Left lobe of liver (tissue), 2 donors: ENCODE measurements around the gene APOBEC3B. TPM values are rescaled to one million over a fixed set of nuclear protein-coding genes. Genes with fewer than 3 reads are reported as not detected.
A peak's percentile ranks its signal among the peaks of the same experiment; 100 is the strongest.
"Not testable (repeated sequence)": the region's sequence is repeated elsewhere in the genome, so short reads cannot be mapped to it uniquely, and the experiment has no call there.

Source experiments
- ATAC-seq: fragments of 200-7000 bp; cut with Tn5 transposase; one replicate; pipeline ENCODE4 v1.9.1; 2020; ENCODE audit warnings: mild to moderate bottlenecking, moderate library complexity
- DNase-seq: peaks from one replicate; pipeline ENCODE4 v3.0.0-alpha.2; 2020; ENCODE audit warnings: low spot score
- total RNA-seq: library from RNA; stranded (reverse); gene quantifications from one replicate; pipeline ENCODE4 v1.2.1, GENCODE V29; 2021
- donor health status: DM: no; HTN: no; CAD: no; lungs with moderate emphysema.
- donor health status: DM: no; HTN: yes; CAD: no.

APOBEC3B gene
- total RNA-seq, 1 donor from 2014 or later, result 0.93 TPM

DNA sequence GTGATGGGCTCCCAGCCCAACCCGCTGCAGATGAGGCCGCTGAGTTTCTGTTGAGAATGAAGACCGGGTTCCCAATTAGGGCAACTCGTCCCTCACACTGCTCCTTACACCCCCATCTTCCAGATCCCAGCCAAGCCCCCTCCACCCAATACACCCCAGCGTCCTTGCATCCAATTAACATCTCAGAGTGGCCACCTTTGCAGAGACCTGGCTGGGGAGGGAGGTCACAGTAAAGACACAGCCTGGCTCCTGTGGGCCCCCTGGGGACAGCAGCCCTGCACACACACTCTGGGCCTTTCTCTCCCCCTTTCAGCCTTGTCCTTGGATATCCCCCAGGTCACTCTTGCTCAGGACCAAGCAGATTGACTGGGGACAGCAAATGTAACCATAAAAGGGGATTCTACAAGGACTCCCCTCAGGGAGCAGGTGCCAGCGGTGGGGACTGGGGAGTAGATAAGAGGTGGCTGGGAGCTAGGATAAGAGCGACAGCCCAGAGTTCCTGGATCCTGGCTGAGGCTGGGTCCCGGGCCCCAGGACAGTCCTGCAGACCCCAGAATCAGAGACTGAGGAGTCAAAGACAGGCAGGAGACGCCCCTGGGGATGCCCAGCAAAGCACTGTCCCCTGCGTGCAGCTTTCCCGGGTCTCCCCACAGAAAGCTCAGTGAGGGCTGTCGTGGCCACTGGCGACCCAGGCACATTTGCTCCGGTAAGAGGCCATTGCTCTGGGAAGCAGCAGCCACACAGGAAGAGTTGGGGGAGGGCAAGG is 16.4 kb upstream of the APOBEC3B start:
- ATAC-seq (no peak), DNase-seq (no peak)

- DNase-seq, result no peak
- ATAC-seq, result no peak
Observed at GRCh38 chr22:38966380-38966702, 15.8 kb upstream of the APOBEC3B start.

- ATAC-seq, result no peak
Observed at GRCh38 chr22:38966942-38967341, 15.2 kb upstream of the APOBEC3B start.

GRCh38 chr22:38967451-38968450 is 14.4 kb upstream of the APOBEC3B start:
- DNase-seq (no peak), ATAC-seq (peak; percentile 23)

More at GRCh38 chr22:38966942-38967341, 15.2 kb upstream of the APOBEC3B start:
- no peak for DNase-seq

- ATAC-seq (no peak), DNase-seq (no peak)
Observed at GRCh38 chr22:38968801-38969200, 13.3 kb upstream of the APOBEC3B start.

- ATAC-seq, result no peak
- no peak for DNase-seq
Observed at GRCh38 chr22:38970551-38970950, 11.6 kb upstream of the APOBEC3B start.

- ATAC-seq (no peak), DNase-seq (no peak)
Observed at GRCh38 chr22:38971202-38971601, 10.9 kb upstream of the APOBEC3B start.

DNA sequence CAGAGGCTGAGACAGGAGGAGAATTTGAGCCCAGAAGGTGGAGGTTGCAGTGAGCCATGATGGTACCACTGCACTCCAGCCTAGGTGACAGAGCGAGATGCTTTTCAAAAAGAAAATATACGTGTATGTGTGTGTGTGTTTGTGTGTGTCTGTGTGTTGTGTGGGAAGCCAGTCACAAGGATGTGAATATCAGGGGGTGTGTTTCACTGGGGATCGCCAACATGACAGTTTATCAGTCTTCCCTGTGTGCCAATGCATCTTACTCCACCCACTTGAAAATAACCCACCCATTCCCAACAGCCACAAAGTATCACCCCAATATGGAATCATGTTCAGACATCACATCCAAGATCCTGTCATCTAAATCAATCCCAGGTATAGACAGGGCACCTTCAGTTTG is 10.4 kb upstream of the APOBEC3B start:
- no peak for DNase-seq
- ATAC-seq, result no peak

GRCh38 chr22:38972558-38972957 is 9.6 kb upstream of the APOBEC3B start:
- DNase-seq (no peak), ATAC-seq (no peak)

GRCh38 chr22:38973289-38974169 is 8.6 kb upstream of the APOBEC3B start:
- DNase-seq (no peak), ATAC-seq (peak; percentile 85)

DNA sequence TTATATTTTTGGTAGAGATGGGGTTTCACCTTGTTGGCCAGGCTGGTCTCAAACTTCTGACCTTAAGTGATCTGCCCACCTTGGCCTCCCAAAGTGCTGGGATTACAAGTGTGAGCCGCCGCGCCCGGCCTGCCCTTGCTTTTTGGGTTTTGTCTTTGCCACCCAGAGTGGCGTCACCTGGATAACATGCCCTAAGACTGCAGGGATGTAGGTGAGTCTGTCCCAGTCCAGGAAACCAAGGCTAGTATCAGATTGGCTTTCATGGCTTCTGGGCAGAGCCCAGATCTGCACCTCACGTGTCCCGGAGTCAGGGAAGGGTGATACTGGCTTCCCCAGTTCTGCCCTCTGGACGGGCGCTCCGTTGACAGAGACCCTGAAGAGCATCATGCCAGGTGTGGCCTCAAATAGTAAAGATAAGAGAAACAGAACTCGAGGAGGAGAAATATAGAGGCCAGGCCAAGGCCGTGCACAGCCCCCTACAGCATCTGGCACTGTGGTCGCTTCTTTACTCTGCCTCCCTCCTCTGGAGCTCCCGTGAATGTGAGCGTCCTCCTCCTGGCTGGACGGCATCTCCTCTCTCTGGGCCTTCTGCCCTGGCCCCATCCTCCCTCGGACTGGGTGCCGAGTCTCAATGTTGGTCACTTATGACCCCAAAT is 7.8 kb upstream of the APOBEC3B start:
- ATAC-seq (no peak), DNase-seq (no peak)

DNA sequence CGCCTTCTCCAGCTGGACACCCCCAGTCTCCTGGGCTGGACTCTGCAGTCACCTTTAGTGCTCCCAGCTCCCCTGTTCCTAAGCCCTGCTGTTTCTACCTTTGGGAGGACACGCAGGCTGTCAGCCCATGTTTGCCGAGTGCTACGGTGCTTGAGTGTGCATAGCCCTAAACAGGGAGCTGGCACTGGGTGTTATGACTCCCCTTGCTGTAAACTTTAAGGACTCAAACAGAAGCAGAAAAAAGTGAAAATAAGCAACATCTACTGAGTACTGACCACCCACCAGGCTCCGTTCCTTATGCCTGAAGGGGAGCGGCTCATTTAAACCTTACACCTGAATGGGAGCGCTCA is 7.3 kb upstream of the APOBEC3B start:
- DNase-seq (no peak), ATAC-seq (no peak)

DNA sequence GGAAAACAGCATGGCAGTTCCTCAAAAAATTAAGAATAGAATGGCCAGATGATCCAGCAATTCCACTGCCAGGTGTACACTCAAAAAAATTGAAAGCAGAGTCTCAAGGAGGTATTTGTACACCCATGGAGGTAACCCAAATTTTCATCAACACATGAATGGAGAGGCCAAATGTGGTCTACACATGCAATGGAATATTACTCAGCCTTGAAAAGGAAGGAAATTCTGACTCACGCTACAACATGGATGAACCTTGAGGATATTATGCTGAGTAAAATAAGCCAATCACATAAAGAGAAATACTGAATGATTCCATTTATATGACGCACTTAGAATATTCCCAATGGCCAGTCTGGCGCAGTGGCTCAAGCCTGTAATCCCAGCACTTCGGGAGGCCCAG is 4.9 kb upstream of the APOBEC3B start:
- ATAC-seq, DNase-seq: not testable (repeated sequence)

DNA sequence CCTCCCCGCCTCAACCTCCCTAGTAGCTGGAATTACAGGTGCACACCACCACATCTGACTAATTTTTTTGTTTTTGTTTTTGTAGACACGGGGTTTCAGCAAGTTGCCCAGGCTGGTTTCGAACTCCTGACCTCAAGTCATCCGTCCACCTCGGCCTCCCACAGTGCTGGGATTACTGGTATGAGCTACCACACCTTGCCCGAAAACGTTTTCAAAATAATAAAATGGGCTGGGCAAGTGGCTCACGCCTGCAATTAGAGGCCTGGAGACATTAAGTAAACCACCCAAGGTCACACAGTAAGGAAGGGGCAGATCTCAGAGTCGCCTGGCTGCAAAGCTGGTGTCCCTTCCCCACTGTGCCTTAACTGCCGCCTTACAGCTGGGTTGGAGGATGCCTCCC is 1.6 kb upstream of the APOBEC3B start:
- ATAC-seq, result not testable (repeated sequence)

GRCh38 chr22:38981005-38981991 is 849 bp upstream of the APOBEC3B start:
- DNase-seq (no peak), ATAC-seq (peak; percentile 65)

More for the DNA sequence above, 1.6 kb upstream of the APOBEC3B start:
- not testable (repeated sequence) for DNase-seq

GRCh38 chr22:38984224-38984623 is 2.1 kb downstream of the APOBEC3B start:
- DNase-seq (no peak), ATAC-seq (no peak)

DNA sequence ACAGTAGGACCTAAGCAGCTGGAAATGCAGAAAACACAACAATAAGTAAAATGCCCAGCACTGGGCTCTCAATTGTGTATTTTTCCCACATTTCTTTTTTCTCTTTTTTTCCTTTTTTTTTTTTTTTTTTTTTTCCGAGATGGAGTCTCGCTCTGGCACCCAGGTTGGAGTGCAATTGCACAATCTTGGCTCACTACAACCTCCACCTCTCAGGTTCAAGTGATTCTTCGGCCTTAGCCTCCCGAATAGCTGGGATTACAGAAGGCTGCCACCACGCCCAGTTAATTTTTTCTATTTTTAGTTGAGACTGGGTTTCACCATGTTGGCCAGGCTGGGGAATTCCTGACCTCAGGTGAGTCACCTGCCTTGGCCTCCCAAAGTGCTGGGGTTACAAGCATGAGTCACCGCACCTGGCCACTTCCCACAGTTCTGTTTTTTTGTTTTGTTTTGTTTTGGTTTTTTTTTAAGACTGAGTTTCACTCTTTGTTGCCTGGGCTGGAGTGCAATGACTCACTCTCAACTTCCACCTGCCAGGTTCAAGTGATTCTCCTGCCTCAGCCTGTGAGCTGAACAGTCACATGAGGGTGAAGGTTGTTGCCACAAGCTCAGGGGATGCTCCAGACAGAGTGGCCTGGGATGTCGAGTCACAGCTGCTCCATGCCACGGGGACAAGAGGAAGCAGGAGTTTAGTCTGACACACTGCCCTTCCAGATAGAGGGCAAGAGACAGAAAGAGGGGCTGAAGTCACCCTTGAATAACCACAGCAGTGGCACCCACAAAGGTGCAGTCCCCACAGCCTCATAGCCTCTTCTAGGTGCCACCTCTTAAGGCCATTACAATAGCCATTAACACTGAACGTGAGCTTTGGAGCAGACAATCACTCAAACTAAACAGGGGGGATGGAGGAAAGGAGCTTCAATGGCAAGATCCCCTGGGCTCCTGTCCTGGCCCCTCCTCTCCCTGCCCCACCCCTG is 2.9 kb downstream of the APOBEC3B start:
- ATAC-seq, DNase-seq: not testable (repeated sequence)

DNA sequence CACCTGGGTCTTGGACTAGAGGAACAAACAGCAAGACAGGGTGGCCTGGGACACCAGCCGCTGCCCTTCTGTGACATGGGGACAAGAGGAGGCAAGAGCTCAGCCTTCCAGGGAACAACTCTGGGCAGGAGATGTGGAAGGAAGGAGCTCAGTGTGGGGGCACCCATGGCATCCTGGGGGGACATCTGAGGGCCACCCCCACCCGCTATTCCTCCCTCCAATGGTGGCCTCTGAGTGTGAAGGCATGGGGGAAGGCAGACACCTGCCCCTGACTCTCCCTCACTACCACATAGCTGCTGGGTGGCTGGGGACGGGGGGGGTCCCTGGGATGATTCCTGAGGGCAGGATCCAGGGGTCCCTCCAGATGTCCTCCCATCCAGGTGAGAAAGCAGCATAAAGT is 4.5 kb downstream of the APOBEC3B start:
- DNase-seq, result no peak
- no peak for ATAC-seq
